Activated T-helper 1 cell treated with anti-CD3 and anti-CD28 coated beads, Interleukin-12 subunit alpha, Interleukin-12 subunit beta, Interleukin-2, Interleukin-4 antibody, amounts not matched to agents 30 ng/mL and 10 ng/mL and 1 ng/mL, durations not matched to agents 14 hours and 24 hours and 36 hours (primary cell): Measurements from ENCODE around the gene IFNGR1. TPM values are rescaled to one million over a fixed set of nuclear protein-coding genes. Genes with fewer than 3 reads are reported as not detected.
A peak's percentile ranks its signal among the peaks of the same experiment; 100 is the strongest.

Experiments
- DNase-seq: peaks from one replicate; pipeline ENCODE4 v3.0.0; 2021; ENCODE audit warnings: low spot score
- H3K27ac Mint-ChIP-seq: one replicate; pipeline ENCODE4 v1.8.0; 2021; ENCODE audit warnings: mild to moderate bottlenecking, mixed read lengths
- H3K27me3 Mint-ChIP-seq: one replicate; pipeline ENCODE4 v1.8.0; 2022; ENCODE audit warnings: mild to moderate bottlenecking, moderate library complexity, mixed read lengths; ENCODE audit not compliant: insufficient read depth
- H3K36me3 Mint-ChIP-seq: one replicate; pipeline ENCODE4 v1.8.0; 2021; ENCODE audit warnings: low read depth, mixed read lengths
- H3K4me1 Mint-ChIP-seq: one replicate; pipeline ENCODE4 v1.8.0; 2021; ENCODE audit warnings: low read depth, mixed read lengths
- H3K4me3 Mint-ChIP-seq: one replicate; pipeline ENCODE4 v1.8.0; 2021; ENCODE audit warnings: mild to moderate bottlenecking, moderate library complexity, mixed read lengths
- H3K9me3 Mint-ChIP-seq: one replicate; pipeline ENCODE4 v1.8.0; 2021; ENCODE audit warnings: mixed read lengths
- intact Hi-C: fragments of 100-400 bp; cut with micrococcal nuclease; formaldehyde crosslinking; loops from one replicate; pipeline ENCODE4 v1.15.1; 2024
- total RNA-seq: library from RNA; stranded (reverse); gene quantifications from 2 replicates; pipeline ENCODE4 v1.2.3, GENCODE V29; 2022

IFNGR1 gene
- total RNA-seq, result 12.5 and 12.6 TPM in 2 replicates

DNA sequence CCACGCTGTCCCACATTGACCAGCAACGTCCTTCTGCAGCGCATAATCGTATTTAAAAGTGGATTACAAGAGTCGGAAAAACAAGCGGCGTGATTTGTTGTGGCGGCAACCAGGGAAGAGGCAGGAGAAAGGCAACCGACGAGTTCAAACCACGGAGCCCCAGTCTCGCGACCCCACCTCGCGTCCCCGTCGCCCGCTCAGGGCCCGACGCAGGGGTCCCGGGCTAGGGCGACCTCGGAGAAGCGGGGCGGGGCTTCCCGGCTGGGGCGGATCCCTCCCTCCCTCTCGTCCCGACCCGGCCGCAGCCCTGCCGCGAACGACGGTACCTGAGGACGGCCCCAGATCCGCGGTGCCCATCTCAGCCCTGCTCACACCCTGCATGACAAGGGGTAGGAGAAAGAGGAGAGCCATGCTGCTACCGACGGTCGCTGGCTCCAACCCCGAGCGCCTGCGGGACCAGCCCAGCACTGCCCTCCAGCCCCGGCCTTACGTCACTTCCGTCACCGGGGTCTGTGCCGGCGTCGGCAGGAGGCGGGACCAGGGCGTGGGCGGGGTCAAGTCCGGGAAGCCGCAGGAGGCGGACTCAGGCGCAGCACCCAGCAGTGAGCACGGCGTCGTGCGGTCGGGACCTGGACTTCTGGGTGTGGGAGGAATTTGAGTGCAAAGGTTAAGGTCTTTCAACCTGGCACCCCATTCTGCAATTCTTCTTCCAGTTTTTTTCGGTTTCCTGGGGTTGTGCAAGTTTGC, at the start of gene IFNGR1:
Gene IFNGR1, minus strand, starts transcription at position 469 of the 747 bp plus-strand sequence. Its CDS starts 58 bp downstream, at position 411.
- Mint-ChIP-seq H3K36me3 (peaks cover 15% of the 10 kb centered on the region), H3K4me3 (peak within 1 kb of the TSS; percentile 100), H3K27me3 (peaks cover 4% of the 10 kb centered on the region), H3K27ac (peak within 1 kb of the TSS; percentile 100), H3K9me3 (peaks cover 7% of the 10 kb centered on the region), H3K4me1 (peaks cover 56% of the 10 kb centered on the region)
- intact Hi-C loops, result loop anchor here (1.0 to 10.0 kb wide), 15 partner anchors 8 to 1556 kb away; partner anchors contain the start of genes CCDC28A and PEX7
- peak; percentile 94 for DNase-seq

DNA sequence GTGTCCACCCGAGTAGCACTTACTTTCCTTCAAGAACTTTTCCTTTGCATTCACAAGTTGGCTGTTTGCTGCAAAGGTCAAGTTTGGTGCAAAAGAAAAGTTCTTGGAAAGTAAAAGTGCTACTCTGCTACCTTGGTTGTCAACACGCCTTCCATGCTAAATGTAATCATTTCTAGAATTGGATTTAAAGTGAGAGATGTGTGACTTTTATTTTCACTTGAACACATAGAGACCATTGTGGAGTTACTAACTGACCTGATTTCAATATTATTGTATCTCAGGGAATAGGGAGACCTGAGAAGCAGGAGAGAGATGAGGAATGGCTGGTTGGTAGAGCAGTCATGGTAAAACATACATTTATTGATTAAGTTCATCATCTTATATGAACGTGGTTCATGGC, 49.7 kb upstream of the IFNGR1 start:
- H3K36me3 Mint-ChIP-seq, result no peaks in the 10 kb centered on the region
- intact Hi-C loops, result loop anchor here (5.0 kb wide), 1 partner anchor 37 kb away; no protein-coding TSS in a partner anchor
- H3K4me1 Mint-ChIP-seq, result peaks cover 13% of the 10 kb centered on the region

DNA sequence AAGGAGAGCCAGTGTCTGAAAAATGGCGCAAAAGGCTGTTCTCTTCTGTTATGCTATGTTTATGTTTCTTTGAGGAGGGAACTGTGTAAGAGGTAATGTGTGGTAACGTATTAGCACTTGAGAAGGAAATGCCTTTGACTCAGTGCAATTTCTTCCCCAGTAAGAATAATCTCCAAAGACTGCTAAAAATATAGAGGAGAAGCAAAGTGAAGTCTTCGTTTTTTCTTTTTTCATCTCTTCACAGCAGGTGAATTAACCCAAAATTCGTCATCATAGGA, 47.1 kb upstream of the IFNGR1 start:
- Mint-ChIP-seq H3K4me3 (no peak overlapping the region), H3K27me3 (peaks cover 42% of the 10 kb centered on the region), H3K9me3 (no peaks in the 10 kb centered on the region), H3K36me3 (no peaks in the 10 kb centered on the region), H3K27ac (no peak overlapping the region), H3K4me1 (peaks cover 29% of the 10 kb centered on the region)
- no peak for DNase-seq
- intact Hi-C loops, result loop anchor here (5.0 kb wide), 1 partner anchor 34 kb away; no protein-coding TSS in a partner anchor

More for the DNA sequence above, 49.7 kb upstream of the IFNGR1 start:
- Mint-ChIP-seq H3K27me3 (peaks cover 42% of the 10 kb centered on the region), H3K4me3 (no peak overlapping the region), H3K27ac (no peak overlapping the region), H3K9me3 (no peaks in the 10 kb centered on the region)
- no peak for DNase-seq

DNA sequence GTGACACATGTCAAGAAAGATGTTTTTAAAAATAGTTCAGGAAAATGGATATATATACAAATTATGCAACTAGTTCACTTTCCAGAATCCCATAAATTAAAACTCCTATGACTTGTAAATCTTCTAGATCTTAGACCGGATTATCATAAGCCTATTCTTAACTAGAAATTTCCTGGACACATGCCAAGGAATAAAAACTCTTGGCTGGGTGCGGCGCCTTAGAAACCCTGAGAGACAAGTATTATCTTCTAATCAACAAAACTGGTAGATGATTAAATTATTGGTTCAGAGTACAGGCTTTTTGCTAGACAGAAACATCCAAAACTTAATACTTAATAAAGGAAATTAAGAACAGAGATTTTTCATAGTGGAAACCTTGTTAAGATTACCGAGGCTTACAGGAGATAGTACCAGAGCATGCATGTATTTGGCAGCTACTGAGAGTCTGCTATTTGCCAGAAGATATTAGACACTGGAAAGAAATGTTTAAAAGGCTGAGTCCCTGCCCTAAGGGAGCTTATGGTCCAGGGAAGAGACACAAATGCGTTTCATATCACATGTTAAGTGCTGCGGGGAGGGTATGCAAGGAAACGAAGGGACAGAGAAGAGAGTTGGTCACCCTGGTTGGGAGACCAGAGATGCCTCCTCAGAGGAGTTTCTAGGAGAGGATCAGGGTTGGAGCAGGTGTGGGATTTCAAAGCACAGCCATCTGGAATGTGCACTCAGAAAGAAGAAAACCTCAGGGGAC, 46.5 kb upstream of the IFNGR1 start:
- H3K27ac Mint-ChIP-seq, result no peak overlapping the region
- no peaks in the 10 kb centered on the region for H3K9me3 Mint-ChIP-seq
- H3K4me1 Mint-ChIP-seq, result peaks cover 31% of the 10 kb centered on the region
- no peak for DNase-seq
- H3K27me3 Mint-ChIP-seq, result peaks cover 40% of the 10 kb centered on the region
- no peaks in the 10 kb centered on the region for H3K36me3 Mint-ChIP-seq
- intact Hi-C loops, result loop anchor here (5.0 kb wide), 1 partner anchor 33 kb away; no protein-coding TSS in a partner anchor
- no peak overlapping the region for H3K4me3 Mint-ChIP-seq

DNA sequence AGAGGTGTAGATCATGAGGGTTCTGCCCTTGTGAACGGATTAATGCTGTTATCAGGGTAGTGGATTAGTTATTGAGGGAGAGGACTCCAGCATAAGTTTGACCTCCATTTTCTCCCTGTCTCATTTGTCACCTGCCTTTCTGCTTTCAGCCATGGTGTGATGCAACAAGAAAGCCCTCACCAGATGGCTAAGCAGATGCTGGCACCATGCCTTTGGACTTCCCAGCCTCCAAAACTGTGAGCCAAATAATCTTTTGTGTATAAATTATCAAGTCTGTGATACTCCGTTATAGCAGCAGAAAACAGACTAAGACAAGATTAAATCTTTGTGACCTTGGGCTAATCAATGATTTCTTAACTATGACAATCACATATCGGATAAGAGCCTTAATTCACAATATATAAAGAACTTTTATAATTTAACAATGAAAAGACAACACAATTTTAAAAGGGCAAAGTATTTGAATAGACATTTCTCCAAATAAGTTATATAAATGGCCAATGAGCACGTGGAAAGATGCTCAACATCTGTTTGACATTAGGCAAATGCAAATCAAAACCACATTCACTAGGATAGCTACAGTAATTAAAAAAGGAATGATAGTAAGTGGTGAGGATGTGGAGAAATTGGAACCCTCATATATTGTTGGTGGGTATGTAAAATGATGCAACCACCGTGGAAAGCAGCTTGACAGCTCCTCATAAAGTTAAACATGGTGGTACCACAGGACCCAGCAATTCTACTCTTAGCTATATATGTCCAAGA, 45.3 kb upstream of the IFNGR1 start:
- H3K36me3 Mint-ChIP-seq, result no peaks in the 10 kb centered on the region
- H3K27me3 Mint-ChIP-seq, result peaks cover 36% of the 10 kb centered on the region
- H3K9me3 Mint-ChIP-seq, result no peaks in the 10 kb centered on the region
- peaks cover 27% of the 10 kb centered on the region for H3K4me1 Mint-ChIP-seq
- DNase-seq, result no peak
- intact Hi-C loops, result loop anchor here (5.0 kb wide), 2 partner anchors 32 to 47 kb away; partner anchors contain the start of gene IFNGR1
- no peak overlapping the region for H3K27ac Mint-ChIP-seq
- no peak overlapping the region for H3K4me3 Mint-ChIP-seq

DNA sequence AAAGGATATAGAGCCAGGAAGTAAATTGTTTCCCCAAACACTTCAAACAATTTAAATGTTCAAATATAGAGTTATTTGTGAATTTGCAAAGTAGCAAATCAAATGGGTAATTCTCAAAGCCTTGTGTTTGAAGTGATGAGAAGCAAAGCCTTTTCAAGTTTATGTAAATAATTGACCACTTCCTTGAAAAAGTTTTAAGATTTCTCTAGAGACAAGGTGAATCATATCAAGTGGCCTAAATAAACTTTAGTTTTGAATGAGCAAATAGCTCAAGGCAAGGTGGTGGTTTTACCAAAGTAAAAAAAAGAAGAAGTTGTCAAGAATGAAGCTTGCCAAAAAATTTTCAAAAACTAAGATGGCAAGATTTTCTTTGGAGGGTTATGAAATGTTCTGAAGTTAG, 42.6 kb upstream of the IFNGR1 start:
- H3K36me3 Mint-ChIP-seq, result no peaks in the 10 kb centered on the region
- intact Hi-C loops, result loop anchor here (5.0 kb wide), 1 partner anchor 44 kb away; the partner anchor contains the start of gene IFNGR1
- H3K4me3 Mint-ChIP-seq, result no peak overlapping the region
- H3K27ac Mint-ChIP-seq, result no peak overlapping the region
- H3K4me1 Mint-ChIP-seq, result peaks cover 18% of the 10 kb centered on the region
- DNase-seq, result no peak
- peaks cover 24% of the 10 kb centered on the region for H3K27me3 Mint-ChIP-seq
- no peaks in the 10 kb centered on the region for H3K9me3 Mint-ChIP-seq

DNA sequence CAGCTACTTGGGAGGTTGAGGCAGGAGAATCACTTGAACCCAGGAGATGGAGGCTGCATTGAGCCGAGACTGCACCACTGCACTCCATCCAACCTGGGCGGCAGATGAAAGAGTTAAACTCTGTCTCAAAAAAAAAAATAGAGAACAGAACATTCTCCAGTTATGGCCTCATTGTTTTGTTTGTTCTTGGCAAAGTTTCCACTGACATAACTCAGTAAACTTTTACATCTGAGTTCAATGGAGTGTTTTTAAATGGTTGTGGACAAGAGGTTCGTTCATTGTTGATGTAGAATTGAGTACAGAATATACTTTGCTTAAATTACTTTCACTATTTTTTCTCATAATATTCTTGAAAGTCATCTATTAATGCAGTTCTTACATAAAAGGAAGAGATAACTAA, 42.2 kb upstream of the IFNGR1 start:
- no peak for DNase-seq
- peaks cover 18% of the 10 kb centered on the region for H3K4me1 Mint-ChIP-seq
- intact Hi-C loops, result loop anchor here (5.0 kb wide), 1 partner anchor 44 kb away; the partner anchor contains the start of gene IFNGR1
- peaks cover 21% of the 10 kb centered on the region for H3K27me3 Mint-ChIP-seq
- no peak overlapping the region for H3K4me3 Mint-ChIP-seq
- no peaks in the 10 kb centered on the region for H3K9me3 Mint-ChIP-seq
- H3K36me3 Mint-ChIP-seq, result no peaks in the 10 kb centered on the region
- H3K27ac Mint-ChIP-seq, result no peak overlapping the region

DNA sequence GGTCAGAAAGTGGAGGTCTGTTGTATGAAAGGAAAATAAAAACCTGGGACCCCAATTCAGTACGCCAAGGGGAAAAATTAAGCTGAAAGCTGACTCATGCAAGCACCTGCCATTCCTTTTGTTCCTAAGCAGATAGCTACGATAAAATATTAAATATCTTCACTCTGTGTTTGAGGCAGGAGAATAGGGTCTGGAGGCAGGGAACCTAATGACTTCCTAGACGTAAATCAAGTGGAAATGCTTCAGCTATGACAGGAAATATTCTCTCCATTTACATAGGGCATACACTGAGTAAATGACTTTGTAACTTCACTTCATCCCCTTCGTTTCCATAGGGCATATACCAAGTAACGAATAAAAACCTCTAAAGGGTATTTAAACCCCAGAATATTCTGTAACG, 41.0 kb upstream of the IFNGR1 start:
- H3K27ac Mint-ChIP-seq, result no peak overlapping the region
- H3K36me3 Mint-ChIP-seq, result no peaks in the 10 kb centered on the region
- peaks cover 18% of the 10 kb centered on the region for H3K4me1 Mint-ChIP-seq
- no peak for DNase-seq
- H3K9me3 Mint-ChIP-seq, result no peaks in the 10 kb centered on the region
- intact Hi-C loops, result loop anchor here (5.0 kb wide), 1 partner anchor 43 kb away; the partner anchor contains the start of gene IFNGR1
- H3K4me3 Mint-ChIP-seq, result no peak overlapping the region
- H3K27me3 Mint-ChIP-seq, result peaks cover 14% of the 10 kb centered on the region

DNA sequence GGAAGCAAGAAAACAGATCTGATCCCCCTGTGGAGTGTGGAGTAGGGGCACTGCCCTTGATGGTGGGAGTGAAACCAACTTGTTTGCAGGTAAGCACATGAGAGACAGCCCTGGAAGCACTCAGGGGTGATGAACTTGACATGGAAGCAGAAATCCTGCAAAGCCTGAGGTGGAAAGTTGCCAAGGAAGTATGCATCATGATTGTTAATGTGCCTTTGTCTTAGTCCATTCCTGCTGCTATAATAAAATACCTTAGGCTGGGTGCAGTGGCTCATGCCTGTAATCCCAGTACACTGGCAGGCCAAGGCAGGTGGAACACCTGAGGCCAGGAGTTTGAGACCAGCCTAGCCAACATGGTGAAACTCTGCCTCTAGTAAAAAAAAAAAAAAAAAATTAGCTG, 40.2 kb upstream of the IFNGR1 start:
- no peak for DNase-seq
- Mint-ChIP-seq H3K36me3 (no peaks in the 10 kb centered on the region), H3K27ac (no peak overlapping the region), H3K4me3 (no peak overlapping the region), H3K27me3 (peaks cover 9% of the 10 kb centered on the region), H3K9me3 (peaks cover 7% of the 10 kb centered on the region), H3K4me1 (peaks cover 18% of the 10 kb centered on the region)
- intact Hi-C loops, result no loop called here

DNA sequence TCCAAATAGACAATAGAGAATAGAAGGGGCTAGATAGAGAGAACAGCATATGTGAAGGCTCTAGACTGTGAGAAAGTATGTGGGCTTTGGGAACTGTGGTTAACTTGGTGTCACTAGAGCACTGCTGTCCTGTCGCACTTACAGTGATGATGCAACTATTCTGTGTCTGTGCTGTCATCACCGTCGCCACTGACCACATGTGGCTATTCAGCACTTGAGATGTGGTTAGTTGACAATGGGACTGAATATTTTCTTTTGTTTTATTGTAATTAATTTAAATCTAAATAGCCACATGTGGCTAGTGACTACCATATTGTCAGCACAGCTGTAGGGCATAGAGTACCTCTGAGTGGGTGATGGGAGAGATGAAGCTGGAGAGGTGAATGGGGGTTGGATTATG, 39.0 kb upstream of the IFNGR1 start:
- Mint-ChIP-seq H3K36me3 (peaks cover 1% of the 10 kb centered on the region), H3K4me3 (no peak overlapping the region), H3K4me1 (peaks cover 18% of the 10 kb centered on the region), H3K9me3 (peaks cover 15% of the 10 kb centered on the region), H3K27ac (no peak overlapping the region), H3K27me3 (peaks cover 2% of the 10 kb centered on the region)
- intact Hi-C loops, result no loop called here
- no peak for DNase-seq

DNA sequence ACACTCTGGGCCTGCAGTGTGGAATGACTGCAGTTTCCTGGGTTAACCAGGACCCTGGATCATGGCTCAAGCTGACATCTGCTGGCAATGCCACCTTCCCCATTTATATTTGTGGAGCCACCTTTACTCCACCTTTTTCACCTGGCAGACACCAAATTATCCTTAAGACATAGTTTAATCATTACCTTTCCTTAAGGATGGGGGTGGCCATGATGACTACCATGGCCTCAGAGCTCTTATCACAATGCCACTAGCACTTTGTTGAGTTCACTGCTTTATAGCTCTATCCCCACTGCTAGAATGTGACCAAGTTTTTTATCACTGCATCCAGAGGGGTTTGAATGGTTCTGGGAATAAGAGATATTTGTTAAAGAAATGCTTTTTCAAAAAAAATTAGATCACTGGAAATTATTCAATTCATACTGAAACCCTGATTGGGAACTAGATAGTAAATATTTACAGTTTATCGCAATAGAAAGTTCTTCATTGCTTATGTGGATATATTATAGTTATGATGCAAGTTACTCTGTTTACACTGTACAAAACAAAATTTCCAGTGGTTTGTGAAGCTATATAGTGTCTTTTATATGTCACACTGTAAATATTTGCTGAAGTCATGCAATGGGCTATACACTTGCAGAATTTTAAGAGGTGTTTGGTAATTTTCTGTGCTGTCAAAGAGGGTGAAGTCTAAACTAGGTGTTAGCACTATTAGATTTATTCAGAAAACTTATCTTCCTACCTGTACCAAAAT, 37.3 kb upstream of the IFNGR1 start:
- no peak for DNase-seq
- no peak overlapping the region for H3K4me3 Mint-ChIP-seq
- peaks cover 4% of the 10 kb centered on the region for H3K4me1 Mint-ChIP-seq
- H3K27ac Mint-ChIP-seq, result no peak overlapping the region
- H3K9me3 Mint-ChIP-seq, result peaks cover 24% of the 10 kb centered on the region
- H3K36me3 Mint-ChIP-seq, result peaks cover 1% of the 10 kb centered on the region
- intact Hi-C loops, result no loop called here
- H3K27me3 Mint-ChIP-seq, result peaks cover 5% of the 10 kb centered on the region

DNA sequence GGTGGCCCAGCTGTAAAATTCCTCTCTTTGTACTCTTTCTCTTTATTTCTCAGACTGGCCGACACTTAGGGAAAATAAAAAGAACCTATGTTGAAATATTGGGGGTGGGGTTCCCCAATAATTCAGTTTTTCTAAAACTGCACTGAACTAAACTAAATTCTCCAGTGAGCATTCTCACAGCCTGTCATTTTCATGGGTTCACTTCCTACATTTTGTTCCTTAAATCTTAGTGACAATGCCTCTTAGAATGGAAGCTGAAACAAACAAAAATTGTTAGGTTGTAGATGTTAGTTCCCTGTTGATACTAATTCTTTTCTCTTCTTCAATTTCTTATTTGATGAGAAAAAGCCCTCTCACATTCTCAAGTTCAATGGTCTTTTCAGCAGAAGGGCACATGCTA, 35.8 kb upstream of the IFNGR1 start:
- peaks cover 11% of the 10 kb centered on the region for H3K27me3 Mint-ChIP-seq
- intact Hi-C loops, result no loop called here
- peaks cover 1% of the 10 kb centered on the region for H3K36me3 Mint-ChIP-seq
- no peak for DNase-seq
- H3K4me3 Mint-ChIP-seq, result no peak overlapping the region
- H3K27ac Mint-ChIP-seq, result no peak overlapping the region
- no peaks in the 10 kb centered on the region for H3K4me1 Mint-ChIP-seq
- peaks cover 29% of the 10 kb centered on the region for H3K9me3 Mint-ChIP-seq
